GM19239 (cell line): ENCODE data around the gene NCKAP5.

Experiments used
- DNase-seq: peaks from one replicate; pipeline ENCODE4 v3.0.0; 2011; ENCODE audit warnings: low spot score; ENCODE audit not compliant: insufficient read length
- FAIRE-seq: peaks from 2 replicates; lab custom pipeline; 2011; peaks lifted over from hg19 to GRCh38; lab: Jason Lieb, UNC

NCKAP5 gene

GRCh38 chr2:133363884-133364283 lies 204.4 kb downstream of the NCKAP5 start:
- DNase-seq: no peak
- FAIRE-seq: peak; percentile 60

- FAIRE-seq (no peak), DNase-seq (no peak)
Measured at GRCh38 chr2:133362061-133362476, 206.2 kb downstream of the NCKAP5 start.

- FAIRE-seq (peak; percentile 8), DNase-seq (no peak)
Measured at GRCh38 chr2:133360882-133361281, 207.4 kb downstream of the NCKAP5 start.

- no peak for DNase-seq
- no peak for FAIRE-seq
Measured at GRCh38 chr2:133360190-133360589, 208.1 kb downstream of the NCKAP5 start.

- DNase-seq: no peak
- FAIRE-seq: no peak
Measured at GRCh38 chr2:133352719-133353118, 215.5 kb downstream of the NCKAP5 start.

- DNase-seq (no peak), FAIRE-seq (no peak)
Measured at GRCh38 chr2:133346654-133347053, 221.6 kb downstream of the NCKAP5 start.

- FAIRE-seq (no peak), DNase-seq (no peak)
Measured at GRCh38 chr2:133345638-133346037, 222.6 kb downstream of the NCKAP5 start.

GRCh38 chr2:133344849-133345248 lies 223.4 kb downstream of the NCKAP5 start:
- FAIRE-seq: no peak
- DNase-seq: no peak

GRCh38 chr2:133343018-133343352 lies 225.3 kb downstream of the NCKAP5 start:
- DNase-seq (no peak), FAIRE-seq (no peak)

GRCh38 chr2:133342286-133343017 lies 225.8 kb downstream of the NCKAP5 start:
- DNase-seq (no peak), FAIRE-seq (no peak)

GRCh38 chr2:133341575-133341974 lies 226.7 kb downstream of the NCKAP5 start:
- no peak for FAIRE-seq
- DNase-seq: no peak

- no peak for FAIRE-seq
- no peak for DNase-seq
Measured at GRCh38 chr2:133338224-133338623, 230.0 kb downstream of the NCKAP5 start.

- no peak for FAIRE-seq
- no peak for DNase-seq
Measured at GRCh38 chr2:133334923-133335322, 233.3 kb downstream of the NCKAP5 start.

GRCh38 chr2:133333181-133333580 lies 235.1 kb downstream of the NCKAP5 start:
- FAIRE-seq (no peak), DNase-seq (no peak)

GRCh38 chr2:133331436-133331835 lies 236.8 kb downstream of the NCKAP5 start:
- no peak for FAIRE-seq
- DNase-seq: no peak

GRCh38 chr2:133326652-133327397 lies 241.4 kb downstream of the NCKAP5 start:
- FAIRE-seq: no peak
- no peak for DNase-seq

- no peak for FAIRE-seq
- no peak for DNase-seq
Measured at GRCh38 chr2:133324150-133324561, 244.1 kb downstream of the NCKAP5 start.

GRCh38 chr2:133322909-133323308 lies 245.4 kb downstream of the NCKAP5 start:
- FAIRE-seq (no peak), DNase-seq (no peak)

GRCh38 chr2:133317178-133317577 lies 251.1 kb downstream of the NCKAP5 start:
- DNase-seq (no peak), FAIRE-seq (no peak)

- no peak for DNase-seq
- no peak for FAIRE-seq
Measured at GRCh38 chr2:133316557-133316956, 251.7 kb downstream of the NCKAP5 start.

- DNase-seq (no peak), FAIRE-seq (no peak)
Measured at GRCh38 chr2:133315280-133315679, 253.0 kb downstream of the NCKAP5 start.

GRCh38 chr2:133314795-133315194 lies 253.5 kb downstream of the NCKAP5 start:
- FAIRE-seq (no peak), DNase-seq (no peak)
